PFSK-1 (cell line): Measurements from ENCODE around the gene PTBP1.

Experiments
- FOXP2 ChIP-seq: optimal IDR thresholded peaks from 2 replicates; pipeline ENCODE3; 2011; ENCODE audit warnings: borderline replicate concordance, control low read depth, inconsistent platforms; ENCODE audit not compliant: insufficient read depth; ENCODE audit errors: extremely low read length, extremely low read depth
- POLR2AphosphoS5 ChIP-seq: IDR thresholded peaks from 2 replicates; pipeline ENCODE4 v1.6.1; 2012; ENCODE audit warnings: low read depth, mild to moderate bottlenecking, control low read depth, low read length, moderate library complexity
- REST ChIP-seq, 2 experiments: IDR thresholded peaks; 2 replicates each; pipeline versions ENCODE4 v1.6.1 to v1.8.0; 2011 to 2012; ENCODE audit warnings: low read depth in 2 of 2, low read length in 2 of 2, control low read depth in 1 of 2, inconsistent platforms in 1 of 2, mild to moderate bottlenecking in 1 of 2, moderate library complexity in 1 of 2; ENCODE audit not compliant: insufficient read depth in 1 of 2
- SIN3A ChIP-seq: IDR thresholded peaks from 2 replicates; pipeline ENCODE4 v1.6.1; 2012; ENCODE audit warnings: mild to moderate bottlenecking, low read length, moderate library complexity, borderline replicate concordance; ENCODE audit not compliant: insufficient read depth
- TAF1 ChIP-seq: IDR thresholded peaks from 2 replicates; pipeline ENCODE4 v1.6.1; 2012; ENCODE audit warnings: low read length, control low read depth, borderline replicate concordance; ENCODE audit not compliant: insufficient read depth

Gene PTBP1

GRCh38 chr19:848386-848921 is 51.2 kb downstream of the PTBP1 start:
- TF ChIP-seq TAF1 (no peak), REST (IDR thresholded peaks at IDR 0.05; ENCODE audit: insufficient read depth in 1 of 2, low read depth in 2 of 2, low read length in 2 of 2) (no peak)

- TF ChIP-seq REST (IDR thresholded peaks at IDR 0.05; ENCODE audit: insufficient read depth in 1 of 2, low read depth in 2 of 2, low read length in 2 of 2) = no peak
- peak; percentile 54 for TF ChIP-seq FOXP2
- TF ChIP-seq SIN3A = no peak
- TF ChIP-seq POLR2AphosphoS5 = no peak
- TF ChIP-seq TAF1 = no peak
Observed at GRCh38 chr19:850221-850978, 53.1 kb downstream of the PTBP1 start.

GRCh38 chr19:850979-851335 is 53.7 kb downstream of the PTBP1 start:
- TF ChIP-seq SIN3A (no peak), FOXP2 (no peak), REST (IDR thresholded peaks at IDR 0.05; ENCODE audit: insufficient read depth in 1 of 2, low read depth in 2 of 2, low read length in 2 of 2) (no peak), TAF1 (no peak), POLR2AphosphoS5 (no peak)

GRCh38 chr19:852136-853013 is 55.1 kb downstream of the PTBP1 start, which contains the start of gene ELANE:
ELANE (plus strand) TSS chr19:852303; CDS start chr19:852329, 26 bp downstream.
- no peak for TF ChIP-seq FOXP2
- TF ChIP-seq TAF1 = no peak
- TF ChIP-seq SIN3A = no peak
- no peak for TF ChIP-seq REST (IDR thresholded peaks at IDR 0.05; ENCODE audit: insufficient read depth in 1 of 2, low read depth in 2 of 2, low read length in 2 of 2)
- no peak for TF ChIP-seq POLR2AphosphoS5
